Keratinocyte (primary cell): ENCODE results near the gene RGS1. TPM values are rescaled to one million over a fixed set of nuclear protein-coding genes. Genes with fewer than 3 reads are reported as not detected.

Experiments used
- DNase-seq: peaks from one replicate; pipeline ENCODE4 v3.0.0-alpha.2; 2011; ENCODE audit warnings: low read depth, missing footprints, low spot score
- FAIRE-seq: peaks from 2 replicates; lab custom pipeline; 2011; peaks lifted over from hg19 to GRCh38; lab: Jason Lieb, UNC
- H2AFZ ChIP-seq: 2 replicates; pipeline ENCODE4 v1.6.0; 2012; ENCODE audit warnings: low read length, control low read depth, inconsistent platforms; ENCODE audit not compliant: control insufficient read depth
- H3K27ac ChIP-seq: 2 replicates; pipeline ENCODE4 v1.5.1; 2011; ENCODE audit warnings: low read length; ENCODE audit not compliant: control insufficient read depth, insufficient read depth
- H3K27me3 ChIP-seq: 3 replicates; pipeline ENCODE4 v1.6.0; 2011; ENCODE audit warnings: low read length; ENCODE audit not compliant: control insufficient read depth, insufficient read depth; ENCODE audit errors: extremely low read depth
- H3K36me3 ChIP-seq, 2 experiments: 2 replicates in 1 of 2; 3 replicates in 1 of 2; pipeline ENCODE4 v1.5.1; 2011; ENCODE audit warnings: low read length in 2 of 2, mild to moderate bottlenecking in 1 of 2; ENCODE audit not compliant: control insufficient read depth in 2 of 2, insufficient read depth in 2 of 2; ENCODE audit errors: extremely low read depth in 1 of 2
- H3K4me1 ChIP-seq: 3 replicates; pipeline ENCODE4 v1.5.1; 2011; ENCODE audit warnings: low read length; ENCODE audit not compliant: control insufficient read depth, insufficient read depth; ENCODE audit errors: extremely low read depth
- H3K4me2 ChIP-seq: 3 replicates; pipeline ENCODE4 v1.6.0; 2011; ENCODE audit warnings: low read depth, low read length; ENCODE audit not compliant: control insufficient read depth, insufficient read depth; ENCODE audit errors: extremely low read depth
- H3K4me3 ChIP-seq, 3 experiments: fragments of 200-600 bp in 1 of 3; sonication (generic) in 1 of 3; 2 replicates in 2 of 3; 3 replicates in 1 of 3; pipeline ENCODE4 v1.5.1; 2011 to 2016; ENCODE audit warnings: low read length in 3 of 3, mild to moderate bottlenecking in 3 of 3, control low read depth in 2 of 3, inconsistent platforms in 1 of 3, low read depth in 1 of 3, mixed read lengths in 1 of 3, mixed run types in 1 of 3, moderate library complexity in 1 of 3; ENCODE audit not compliant: control insufficient read depth in 2 of 3, insufficient read depth in 2 of 3; ENCODE audit errors: extremely low read depth in 1 of 3
- H3K79me2 ChIP-seq: 2 replicates; pipeline ENCODE4 v1.6.0; 2012; ENCODE audit warnings: low read length; ENCODE audit not compliant: control insufficient read depth, insufficient read depth
- H3K9ac ChIP-seq: 3 replicates; pipeline ENCODE4 v1.6.0; 2011; ENCODE audit warnings: low read length; ENCODE audit not compliant: control insufficient read depth, insufficient read depth; ENCODE audit errors: extremely low read depth
- H3K9me1 ChIP-seq: 3 replicates; pipeline ENCODE4 v1.6.0; 2011; ENCODE audit warnings: low read length; ENCODE audit not compliant: control insufficient read depth, insufficient read depth; ENCODE audit errors: extremely low read depth
- H3K9me3 ChIP-seq: 2 replicates; pipeline ENCODE4 v1.5.1; 2012; ENCODE audit warnings: low read depth, low read length; ENCODE audit not compliant: control insufficient read depth
- H4K20me1 ChIP-seq: 3 replicates; pipeline ENCODE4 v1.6.0; 2011; ENCODE audit warnings: low read length; ENCODE audit not compliant: control insufficient read depth, insufficient read depth; ENCODE audit errors: extremely low read depth
- EZH2 ChIP-seq: IDR thresholded peaks from one replicate; pipeline ENCODE4 v1.6.1; 2012; ENCODE audit warnings: inconsistent platforms, mild to moderate bottlenecking, low read length, moderate library complexity
- dilution Hi-C: fragments of 300-500 bp; cut with MboI; formaldehyde crosslinking; loops from one replicate; pipeline ENCODE4 v1.7.0; 2020; ENCODE audit warnings: low sequenced_read_pairs; ENCODE audit not compliant: extremely low pct_ligation_motif_present
- polyA plus RNA-seq, 5 experiments: library from polyadenylated mRNA; depleted of rRNA in 3 of 5; stranded (reverse) in 3 of 5; stranded (forward) in 1 of 5; unstranded in 1 of 5; fragments of >200 nt; gene quantifications; 1 replicate in 1 of 5; 2 replicates in 3 of 5; 3 replicates in 1 of 5; pipeline versions ENCODE4 v1.2.1 to v1.2.3, GENCODE V29; 2011 to 2012; ENCODE audit warnings: missing spikeins in 2 of 5, low read depth in 1 of 5, low replicate concordance in 1 of 5
- TF ChIP-seq, protein P1 (sequence below), 3 experiments: IDR thresholded peaks in 1 of 3; conservative IDR thresholded peaks in 1 of 3; optimal IDR thresholded peaks in 1 of 3; 2 replicates in 2 of 3; 3 replicates in 1 of 3; pipeline versions ENCODE3 to v1.5.1; 2011; ENCODE audit warnings: low read length in 3 of 3, mild to moderate bottlenecking in 3 of 3, moderate library complexity in 2 of 3, control low read depth in 1 of 3, inconsistent platforms in 1 of 3; ENCODE audit not compliant: insufficient read depth in 2 of 3; ENCODE audit errors: extremely low read depth in 1 of 3

RGS1 gene
- polyA plus RNA-seq, 1 donor (not counting 4 experiments of a cell fraction or from before 2014, with no cell fraction given): 0.05 TPM

DNA sequence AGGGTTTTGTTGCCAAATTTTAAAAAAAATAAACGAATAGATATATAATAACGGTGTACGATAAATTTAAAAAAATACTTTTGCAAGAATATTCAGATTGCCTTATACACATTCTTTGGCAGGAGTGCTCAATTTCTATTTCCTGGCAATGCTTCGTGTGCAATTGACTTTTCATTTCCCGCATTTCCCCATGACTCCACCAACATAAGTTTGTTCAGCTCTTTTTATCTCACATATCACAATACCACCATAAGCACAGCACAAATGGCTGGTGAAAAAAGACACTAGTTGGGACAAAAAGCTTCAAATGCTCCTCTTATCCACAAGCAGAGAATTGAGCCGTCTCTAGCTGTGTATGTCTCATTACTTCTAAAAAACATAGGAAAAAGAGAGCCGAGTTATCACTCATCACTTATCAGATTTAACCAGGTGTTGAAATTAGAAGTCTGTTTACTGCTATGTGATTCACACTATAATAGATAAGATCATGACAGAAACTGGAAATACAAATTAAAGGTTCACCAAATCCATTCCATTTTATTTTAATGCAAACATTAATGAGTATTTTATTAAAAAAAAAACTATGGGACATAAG lies 28.9 kb upstream of the RGS1 start:
- H4K20me1 ChIP-seq: no peaks in the 10 kb centered on the region
- no peak overlapping the region for H3K4me2 ChIP-seq
- TF ChIP-seq, protein P1, sequence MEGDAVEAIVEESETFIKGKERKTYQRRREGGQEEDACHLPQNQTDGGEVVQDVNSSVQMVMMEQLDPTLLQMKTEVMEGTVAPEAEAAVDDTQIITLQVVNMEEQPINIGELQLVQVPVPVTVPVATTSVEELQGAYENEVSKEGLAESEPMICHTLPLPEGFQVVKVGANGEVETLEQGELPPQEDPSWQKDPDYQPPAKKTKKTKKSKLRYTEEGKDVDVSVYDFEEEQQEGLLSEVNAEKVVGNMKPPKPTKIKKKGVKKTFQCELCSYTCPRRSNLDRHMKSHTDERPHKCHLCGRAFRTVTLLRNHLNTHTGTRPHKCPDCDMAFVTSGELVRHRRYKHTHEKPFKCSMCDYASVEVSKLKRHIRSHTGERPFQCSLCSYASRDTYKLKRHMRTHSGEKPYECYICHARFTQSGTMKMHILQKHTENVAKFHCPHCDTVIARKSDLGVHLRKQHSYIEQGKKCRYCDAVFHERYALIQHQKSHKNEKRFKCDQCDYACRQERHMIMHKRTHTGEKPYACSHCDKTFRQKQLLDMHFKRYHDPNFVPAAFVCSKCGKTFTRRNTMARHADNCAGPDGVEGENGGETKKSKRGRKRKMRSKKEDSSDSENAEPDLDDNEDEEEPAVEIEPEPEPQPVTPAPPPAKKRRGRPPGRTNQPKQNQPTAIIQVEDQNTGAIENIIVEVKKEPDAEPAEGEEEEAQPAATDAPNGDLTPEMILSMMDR (optimal IDR thresholded peaks at IDR 0.05 in 1 of 3, IDR thresholded peaks at IDR 0.05 in 1 of 3, conservative IDR thresholded peaks at IDR 0.05 in 1 of 3; ENCODE audit: extremely low read depth in 1 of 3, insufficient read depth in 2 of 3, low read length in 3 of 3): no peak
- no peak for TF ChIP-seq EZH2
- DNase-seq (no peak), FAIRE-seq (no peak)
- dilution Hi-C loops: no loop called here
- no peak overlapping the region for H3K27ac ChIP-seq
- H3K79me2 ChIP-seq: no peaks in the 10 kb centered on the region
- peaks cover 16% of the 10 kb centered on the region for H3K4me1 ChIP-seq
- no peaks in the 10 kb centered on the region for H3K9me3 ChIP-seq
- no peak overlapping the region for H3K9ac ChIP-seq
- H3K27me3 ChIP-seq: no peaks in the 10 kb centered on the region
- no peaks in the 10 kb centered on the region for H3K36me3 ChIP-seq
- no peaks in the 10 kb centered on the region for H3K9me1 ChIP-seq
- H3K4me3 ChIP-seq: no peak overlapping the region
- H2AFZ ChIP-seq: peak overlapping the region; percentile 24

DNA sequence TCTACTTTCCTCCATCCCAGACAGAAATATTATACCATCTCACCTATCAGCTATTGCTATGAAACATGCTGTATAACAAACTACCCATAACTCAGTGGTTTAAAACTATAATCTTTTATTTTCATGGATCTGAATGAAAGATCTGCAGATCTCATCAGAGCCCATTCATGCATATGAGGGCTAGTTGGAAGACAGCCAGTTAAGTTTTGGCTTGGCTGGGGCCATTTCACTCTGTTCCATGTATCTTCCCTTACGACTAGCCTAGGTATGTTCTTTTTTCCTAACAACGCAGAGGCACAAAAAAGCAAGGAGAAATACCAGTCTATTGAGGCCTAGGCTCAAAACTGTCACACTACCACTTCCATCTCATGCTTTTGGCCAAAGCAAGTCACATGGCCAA lies 28.1 kb upstream of the RGS1 start:
- DNase-seq (no peak), FAIRE-seq (no peak)
- Histone ChIP-seq H3K27me3 (no peaks in the 10 kb centered on the region), H3K4me1 (peaks cover 16% of the 10 kb centered on the region), H3K4me2 (no peak overlapping the region), H2AFZ (no peak overlapping the region), H3K4me3 (no peak overlapping the region), H3K36me3 (no peaks in the 10 kb centered on the region), H4K20me1 (no peaks in the 10 kb centered on the region), H3K9me3 (no peaks in the 10 kb centered on the region), H3K9ac (no peak overlapping the region), H3K27ac (no peak overlapping the region), H3K79me2 (no peaks in the 10 kb centered on the region), H3K9me1 (no peaks in the 10 kb centered on the region)
- dilution Hi-C loops: no loop called here
- TF ChIP-seq, protein P1 (optimal IDR thresholded peaks at IDR 0.05 in 1 of 3, IDR thresholded peaks at IDR 0.05 in 1 of 3, conservative IDR thresholded peaks at IDR 0.05 in 1 of 3; ENCODE audit: extremely low read depth in 1 of 3, insufficient read depth in 2 of 3, low read length in 3 of 3): no peak
- no peak for TF ChIP-seq EZH2
